GM06990 (cell line): Measurements from ENCODE around the gene NISCH.

ENCODE experiments used
- DNase-seq: peaks from one replicate; pipeline ENCODE4 v3.0.0-alpha.2; 2011; ENCODE audit not compliant: insufficient read length; ENCODE audit errors: extremely low read depth
- H3K27me3 ChIP-seq: replicated peaks from 2 replicates; pipeline ENCODE4 v1.6.0; 2011; ENCODE audit warnings: low read length; ENCODE audit not compliant: control insufficient read depth, insufficient read depth
- H3K36me3 ChIP-seq: 2 replicates; pipeline ENCODE4 v1.5.1; 2011; ENCODE audit warnings: low read length; ENCODE audit not compliant: control insufficient read depth, insufficient read depth
- H3K4me3 ChIP-seq: replicated peaks from 2 replicates; pipeline ENCODE4 v1.5.1; 2011; ENCODE audit warnings: low read depth, mild to moderate bottlenecking, control low read depth, low read length
- CTCF ChIP-seq: IDR thresholded peaks from 2 replicates; pipeline ENCODE4 v1.5.1; 2011; ENCODE audit warnings: low read length, control low read depth, mild to moderate bottlenecking, inconsistent platforms; ENCODE audit not compliant: insufficient read depth, poor library complexity, severe bottlenecking

Gene NISCH

GRCh38 chr3:52536369-52537164 is 81.2 kb downstream of the NISCH start, which contains the start of gene UQCC5:
TSS of gene UQCC5 (plus strand) at chr3:52536605. CDS start at chr3:52536756, 151 bp downstream.
- Histone ChIP-seq H3K4me3 (peak within 1 kb of the TSS; percentile 99), H3K27me3 (no peaks in the 10 kb centered on the region), H3K36me3 (peaks cover 5% of the 10 kb centered on the region)
- TF ChIP-seq CTCF, result no peak
- DNase-seq, result peak; percentile 99

- H3K27me3 ChIP-seq, result no peaks in the 10 kb centered on the region
- no peak for DNase-seq
- no peak for TF ChIP-seq CTCF
- peak overlapping the region; percentile 99 for H3K4me3 ChIP-seq
- H3K36me3 ChIP-seq, result peaks cover 5% of the 10 kb centered on the region
These were observed 81.8 kb downstream of the NISCH start for GRCh38 chr3:52537165-52537620.

GRCh38 chr3:52537726-52538421 is 82.5 kb downstream of the NISCH start:
- no peak for TF ChIP-seq CTCF

GRCh38 chr3:52539010-52539653 is 83.7 kb downstream of the NISCH start:
- no peak for DNase-seq
- H3K4me3 ChIP-seq, result no peak overlapping the region
- H3K36me3 ChIP-seq, result peaks cover 5% of the 10 kb centered on the region
- TF ChIP-seq CTCF, result no peak
- no peaks in the 10 kb centered on the region for H3K27me3 ChIP-seq

More at GRCh38 chr3:52537726-52538421, 82.5 kb downstream of the NISCH start:
- H3K27me3 ChIP-seq, result no peaks in the 10 kb centered on the region
- peak overlapping the region; percentile 99 for H3K4me3 ChIP-seq
- no peak for DNase-seq
- peaks cover 5% of the 10 kb centered on the region for H3K36me3 ChIP-seq

GRCh38 chr3:52541050-52541449 is 85.6 kb downstream of the NISCH start:
- peaks cover 5% of the 10 kb centered on the region for H3K36me3 ChIP-seq
- H3K4me3 ChIP-seq, result no peak overlapping the region
- DNase-seq, result no peak
- no peaks in the 10 kb centered on the region for H3K27me3 ChIP-seq
- no peak for TF ChIP-seq CTCF
